Epithelial cell of proximal tubule (primary cell): ENCODE measurements around the gene CPNE4. TPM values are rescaled to one million over a fixed set of nuclear protein-coding genes. Genes with fewer than 3 reads are reported as not detected.
"Not testable (repeated sequence)": the region's sequence is repeated elsewhere in the genome, so short reads cannot be mapped to it uniquely, and the experiment has no call there.

Source experiments
- DNase-seq: peaks from one replicate; pipeline ENCODE4 v3.0.0-alpha.2; 2011; ENCODE audit warnings: low read depth
- H3K4me3 ChIP-seq: 2 replicates; pipeline ENCODE4 v1.5.1; 2011; ENCODE audit warnings: low read depth, mild to moderate bottlenecking, low read length
- total RNA-seq: library from RNA; depleted of rRNA; stranded (reverse); fragments of >200 nt; gene quantifications from 2 replicates; pipeline ENCODE4 v1.2.3, GENCODE V29; 2015
- TF ChIP-seq, protein P1 (sequence below): conservative IDR thresholded peaks from 2 replicates; pipeline ENCODE4 v1.5.1; 2012; ENCODE audit warnings: low read depth, mild to moderate bottlenecking, low read length

CPNE4 gene
- total RNA-seq, 1 donor from 2014 or later, result 4.1 TPM

DNA sequence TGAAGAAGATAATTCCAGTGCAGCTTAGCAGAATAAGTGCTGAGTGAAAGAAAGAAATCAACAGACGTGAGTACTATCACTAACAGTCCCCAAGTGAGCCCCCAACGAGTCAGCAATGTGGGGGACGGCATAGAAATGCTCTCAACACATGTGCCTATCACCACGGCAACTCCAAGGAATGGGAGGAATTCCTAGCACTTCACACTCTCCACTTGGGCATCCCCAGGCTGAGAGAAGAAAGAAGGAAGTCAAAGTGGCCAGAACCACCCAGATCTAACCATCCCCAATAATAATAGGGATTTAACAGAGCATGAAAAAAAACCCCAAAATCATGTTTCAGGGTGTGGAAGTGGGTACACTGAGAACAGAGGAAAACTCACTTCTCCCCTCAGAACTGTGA lies 29.3 kb upstream of the CPNE4 start:
- TF ChIP-seq, protein P1, sequence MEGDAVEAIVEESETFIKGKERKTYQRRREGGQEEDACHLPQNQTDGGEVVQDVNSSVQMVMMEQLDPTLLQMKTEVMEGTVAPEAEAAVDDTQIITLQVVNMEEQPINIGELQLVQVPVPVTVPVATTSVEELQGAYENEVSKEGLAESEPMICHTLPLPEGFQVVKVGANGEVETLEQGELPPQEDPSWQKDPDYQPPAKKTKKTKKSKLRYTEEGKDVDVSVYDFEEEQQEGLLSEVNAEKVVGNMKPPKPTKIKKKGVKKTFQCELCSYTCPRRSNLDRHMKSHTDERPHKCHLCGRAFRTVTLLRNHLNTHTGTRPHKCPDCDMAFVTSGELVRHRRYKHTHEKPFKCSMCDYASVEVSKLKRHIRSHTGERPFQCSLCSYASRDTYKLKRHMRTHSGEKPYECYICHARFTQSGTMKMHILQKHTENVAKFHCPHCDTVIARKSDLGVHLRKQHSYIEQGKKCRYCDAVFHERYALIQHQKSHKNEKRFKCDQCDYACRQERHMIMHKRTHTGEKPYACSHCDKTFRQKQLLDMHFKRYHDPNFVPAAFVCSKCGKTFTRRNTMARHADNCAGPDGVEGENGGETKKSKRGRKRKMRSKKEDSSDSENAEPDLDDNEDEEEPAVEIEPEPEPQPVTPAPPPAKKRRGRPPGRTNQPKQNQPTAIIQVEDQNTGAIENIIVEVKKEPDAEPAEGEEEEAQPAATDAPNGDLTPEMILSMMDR, result no peak
- no peak overlapping the region for H3K4me3 ChIP-seq
- DNase-seq, result no peak

- no peak for DNase-seq
- H3K4me3 ChIP-seq, result no peak overlapping the region
- TF ChIP-seq, protein P1, result no peak
These were observed 27.7 kb upstream of the CPNE4 start for GRCh38 chr3:132062535-132062934.

GRCh38 chr3:132055872-132056271 lies 21.1 kb upstream of the CPNE4 start:
- TF ChIP-seq, protein P1, result no peak
- DNase-seq, result no peak
- no peak overlapping the region for H3K4me3 ChIP-seq

DNA sequence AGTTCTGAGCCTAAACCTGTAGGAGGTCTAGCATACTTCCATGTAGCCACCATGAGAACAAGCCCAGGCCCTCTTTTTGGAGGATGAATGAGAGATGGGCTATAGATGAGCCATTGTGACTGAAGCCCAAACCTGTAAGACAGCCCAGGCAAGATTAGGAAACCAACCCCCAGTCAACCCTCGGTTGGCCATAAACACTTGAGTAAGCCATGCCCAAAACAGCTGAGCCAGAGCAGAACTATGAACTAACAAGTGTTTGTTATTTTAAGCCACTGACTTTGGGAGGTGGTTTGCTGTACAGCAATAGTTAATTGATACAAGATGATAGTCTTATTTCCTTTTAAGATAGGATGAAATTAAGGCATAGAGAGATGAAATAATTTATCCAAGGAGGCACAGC lies 12.4 kb upstream of the CPNE4 start:
- DNase-seq, result no peak

DNA sequence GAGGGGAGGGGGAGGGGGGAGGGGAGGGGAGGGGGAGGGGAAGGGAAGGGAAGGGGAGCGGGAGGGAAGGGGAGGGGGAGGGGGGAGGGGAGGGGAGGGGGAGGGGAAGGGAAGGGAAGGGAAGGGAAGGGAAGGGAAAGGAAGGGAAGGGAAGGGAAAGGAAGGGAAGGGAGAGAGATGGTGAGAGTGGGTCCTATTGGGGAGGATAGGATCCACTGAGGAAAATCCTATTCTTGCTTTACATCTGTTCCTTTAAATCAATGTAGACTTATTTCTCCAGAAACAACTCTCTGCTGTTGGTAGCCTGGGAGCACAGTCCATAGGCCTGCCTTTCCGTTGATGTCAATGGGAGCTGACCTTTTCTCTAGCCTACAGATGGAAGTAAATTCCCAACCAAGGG lies 10.1 kb upstream of the CPNE4 start:
- not testable (repeated sequence) for H3K4me3 ChIP-seq, DNase-seq

More for the DNA sequence above, 12.4 kb upstream of the CPNE4 start:
- TF ChIP-seq, protein P1, result no peak
- no peak overlapping the region for H3K4me3 ChIP-seq

GRCh38 chr3:132042681-132043080 lies 7.9 kb upstream of the CPNE4 start:
- H3K4me3 ChIP-seq, result no peak overlapping the region
- no peak for DNase-seq
- TF ChIP-seq, protein P1, result no peak

- TF ChIP-seq, protein P1, result peak; percentile 79
- H3K4me3 ChIP-seq, result no peak overlapping the region
- no peak for DNase-seq
These were observed 3.5 kb upstream of the CPNE4 start for GRCh38 chr3:132038198-132038825.
